Measurements from ENCODE around the gene PCYT1A.

PCYT1A gene

GRCh38 chr3:196241704-196242103, 45.8 kb downstream of the PCYT1A start:
- H3K9ac ChIP-seq (ENCODE audit: low read length) = no peak overlapping the region
- H3K27ac ChIP-seq (ENCODE audit: low read depth, low read length) = no peak overlapping the region
- H3K9me3 ChIP-seq (ENCODE audit: insufficient read depth, low read length) = no peaks in the 10 kb centered on the region
- TF ChIP-seq EZH2phosphoT487 (conservative IDR thresholded peaks at IDR 0.05; ENCODE audit: low read length) (no peak), CTCF (IDR thresholded peaks at IDR 0.05; ENCODE audit: insufficient read depth, low read length, poor library complexity, severe bottlenecking) (no peak)
- no peaks in the 10 kb centered on the region for H3F3A ChIP-seq (ENCODE audit: insufficient read depth)
- H3K4me2 ChIP-seq (ENCODE audit: low read depth, low read length, poor library complexity, severe bottlenecking) = no peak overlapping the region
- H3K36me3 ChIP-seq (ENCODE audit: low read length) = no peaks in the 10 kb centered on the region
- no peaks in the 10 kb centered on the region for H4K20me1 ChIP-seq (ENCODE audit: low read depth, low read length)
- no peaks in the 10 kb centered on the region for H3K27me3 ChIP-seq (ENCODE audit: low read length)
- no peaks in the 10 kb centered on the region for H3K79me2 ChIP-seq (ENCODE audit: insufficient read depth, low read length)
- no peak overlapping the region for H3K4me3 ChIP-seq (ENCODE audit: insufficient read depth, low read length, poor library complexity, severe bottlenecking)
- no peaks in the 10 kb centered on the region for H3K9me2 ChIP-seq (replicated peaks; ENCODE audit: insufficient read depth, low read length)
- no peak overlapping the region for H2AFZ ChIP-seq (ENCODE audit: low read depth, low read length, severe bottlenecking)

- no peaks in the 10 kb centered on the region for H3K9me3 ChIP-seq (ENCODE audit: insufficient read depth, low read length)
- H3K4me2 ChIP-seq (ENCODE audit: low read depth, low read length, poor library complexity, severe bottlenecking) = no peak overlapping the region
- H3K27me3 ChIP-seq (ENCODE audit: low read length) = no peaks in the 10 kb centered on the region
- no peaks in the 10 kb centered on the region for H3K9me2 ChIP-seq (replicated peaks; ENCODE audit: insufficient read depth, low read length)
- H3K79me2 ChIP-seq (ENCODE audit: insufficient read depth, low read length) = no peaks in the 10 kb centered on the region
- no peaks in the 10 kb centered on the region for H3F3A ChIP-seq (ENCODE audit: insufficient read depth)
- H3K36me3 ChIP-seq (ENCODE audit: low read length) = no peaks in the 10 kb centered on the region
- H2AFZ ChIP-seq (ENCODE audit: low read depth, low read length, severe bottlenecking) = no peak overlapping the region
- no peak overlapping the region for H3K9ac ChIP-seq (ENCODE audit: low read length)
- no peak overlapping the region for H3K27ac ChIP-seq (ENCODE audit: low read depth, low read length)
- TF ChIP-seq CTCF (IDR thresholded peaks at IDR 0.05; ENCODE audit: insufficient read depth, low read length, poor library complexity, severe bottlenecking) = no peak
- no peak for TF ChIP-seq EZH2phosphoT487 (conservative IDR thresholded peaks at IDR 0.05; ENCODE audit: low read length)
- no peaks in the 10 kb centered on the region for H4K20me1 ChIP-seq (ENCODE audit: low read depth, low read length)
- H3K4me3 ChIP-seq (ENCODE audit: insufficient read depth, low read length, poor library complexity, severe bottlenecking) = no peak overlapping the region
These were observed 47.1 kb downstream of the PCYT1A start for GRCh38 chr3:196240424-196240823.

GRCh38 chr3:196238612-196239560, 48.6 kb downstream of the PCYT1A start:
- Histone ChIP-seq H3K9me2 (replicated peaks; ENCODE audit: insufficient read depth, low read length) (no peaks in the 10 kb centered on the region), H2AFZ (ENCODE audit: low read depth, low read length, severe bottlenecking) (no peak overlapping the region), H3K36me3 (ENCODE audit: low read length) (no peaks in the 10 kb centered on the region), H3K9me3 (ENCODE audit: insufficient read depth, low read length) (no peaks in the 10 kb centered on the region), H3K79me2 (ENCODE audit: insufficient read depth, low read length) (no peaks in the 10 kb centered on the region), H3K27ac (ENCODE audit: low read depth, low read length) (no peak overlapping the region), H4K20me1 (ENCODE audit: low read depth, low read length) (no peaks in the 10 kb centered on the region), H3F3A (ENCODE audit: insufficient read depth) (no peaks in the 10 kb centered on the region), H3K9ac (ENCODE audit: low read length) (no peak overlapping the region), H3K4me3 (ENCODE audit: insufficient read depth, low read length, poor library complexity, severe bottlenecking) (no peak overlapping the region), H3K4me2 (ENCODE audit: low read depth, low read length, poor library complexity, severe bottlenecking) (no peak overlapping the region), H3K27me3 (ENCODE audit: low read length) (no peaks in the 10 kb centered on the region)
- TF ChIP-seq EZH2phosphoT487 (conservative IDR thresholded peaks at IDR 0.05; ENCODE audit: low read length) = no peak
- TF ChIP-seq CTCF (IDR thresholded peaks at IDR 0.05; ENCODE audit: insufficient read depth, low read length, poor library complexity, severe bottlenecking) = no peak
